B cell (primary cell): ENCODE measurements around the gene UBXN7. TPM values are rescaled to one million over a fixed set of nuclear protein-coding genes. Genes with fewer than 3 reads are reported as not detected.
"Not testable (repeated sequence)": the region's sequence is repeated elsewhere in the genome, so short reads cannot be mapped to it uniquely, and the experiment has no call there.

Experiments
- ATAC-seq: fragments of 200-7000 bp; cut with Tn5 transposase; one replicate; pipeline ENCODE4 v1.10.0; 2021; ENCODE audit warnings: low read depth, mild to moderate bottlenecking, moderate number of reproducible peaks, moderate library complexity
- CTCF ChIA-PET: fragments of 350-600 bp; sonication (Branson Sonifier 250); formaldehyde crosslinking; loops from one replicate; lab custom pipeline; 2021; ENCODE audit warnings: antibody characterized with exemption, inconsistent platforms; lab: Charles Lee
- POLR2A ChIA-PET: fragments of 350-600 bp; sonication (Branson Sonifier 250); formaldehyde crosslinking; loops from one replicate; lab custom pipeline; 2021; ENCODE audit warnings: antibody characterized with exemption; lab: Charles Lee
- DNase-seq: peaks from one replicate; pipeline ENCODE4 v3.0.0; 2013
- H2AFZ ChIP-seq: 2 replicates; pipeline ENCODE4 v1.6.1; 2012; ENCODE audit warnings: mild to moderate bottlenecking, low read depth, low read length; ENCODE audit not compliant: insufficient read depth, poor library complexity, severe bottlenecking
- H3K27ac ChIP-seq, 2 donors: 1 replicate in 1 of 2; 2 replicates in 1 of 2; pipeline ENCODE4 v1.5.1; 2012 to 2013; ENCODE audit warnings: low read length in 2 of 2, mild to moderate bottlenecking in 2 of 2, moderate library complexity in 1 of 2
- H3K27me3 ChIP-seq, 4 experiments: fragments of 200-600 bp in 1 of 4; sonication (generic) in 1 of 4; replicated peaks in 1 of 4; 1 replicate in 2 of 4; 2 replicates in 2 of 4; pipeline versions ENCODE4 v1.6.1 to v1.7.0; 2013 to 2016; ENCODE audit warnings: low read length in 3 of 4, mild to moderate bottlenecking in 2 of 4, mixed read lengths in 1 of 4, moderate library complexity in 1 of 4; ENCODE audit not compliant: insufficient read depth in 4 of 4, control insufficient read depth in 3 of 4; ENCODE audit errors: control extremely low read depth in 1 of 4
- H3K36me3 ChIP-seq, 2 experiments: replicated peaks in 1 of 2; 1 replicate in 1 of 2; 2 replicates in 1 of 2; pipeline versions ENCODE4 v1.6.1 to v1.7.1; 2013; ENCODE audit warnings: low read length in 1 of 2; ENCODE audit not compliant: insufficient read depth in 2 of 2, control insufficient read depth in 1 of 2; ENCODE audit errors: control extremely low read depth in 1 of 2, extremely low read depth in 1 of 2
- H3K4me1 ChIP-seq, 2 donors: fragments of 200-600 bp in 1 of 2; sonication (generic) in 1 of 2; 1 replicate in 1 of 2; 2 replicates in 1 of 2; pipeline versions ENCODE4 v1.5.1 to v1.6.1; 2013 to 2017; ENCODE audit warnings: low read length in 2 of 2; ENCODE audit not compliant: control insufficient read depth in 2 of 2, insufficient read depth in 2 of 2
- H3K4me2 ChIP-seq: replicated peaks from 2 replicates; pipeline ENCODE3; 2012; ENCODE audit warnings: mild to moderate bottlenecking, low read depth, low read length; ENCODE audit not compliant: poor library complexity, severe bottlenecking
- H3K4me3 ChIP-seq, 5 experiments: fragments of 200-600 bp in 1 of 5; sonication (generic) in 1 of 5; 1 replicate in 3 of 5; 2 replicates in 2 of 5; pipeline versions ENCODE4 v1.5.1 to v1.7.0; 2011 to 2016; ENCODE audit warnings: low read length in 4 of 5, mild to moderate bottlenecking in 4 of 5, low read depth in 2 of 5, control low read depth in 1 of 5, moderate library complexity in 1 of 5; ENCODE audit not compliant: insufficient read depth in 1 of 5; ENCODE audit errors: control extremely low read depth in 1 of 5, extremely low read depth in 1 of 5
- H3K79me2 ChIP-seq: fragments of 200-600 bp; sonication (generic); one replicate; pipeline ENCODE4 v1.6.0; 2016; ENCODE audit warnings: low read length; ENCODE audit not compliant: control insufficient read depth, insufficient read depth
- H3K9ac ChIP-seq: fragments of 200-600 bp; sonication (generic); 2 replicates; pipeline ENCODE4 v1.6.1; 2017; ENCODE audit warnings: mild to moderate bottlenecking, low read length, moderate library complexity
- H3K9me3 ChIP-seq, 3 donors: one replicate each; pipeline versions ENCODE4 v1.6.1 to v1.7.1; 2013; ENCODE audit warnings: low read length in 2 of 3; ENCODE audit not compliant: control insufficient read depth in 2 of 3, insufficient read depth in 1 of 3; ENCODE audit errors: control extremely low read depth in 1 of 3
- H4K20me1 ChIP-seq: 2 replicates; pipeline ENCODE4 v1.6.0; 2012; ENCODE audit warnings: mild to moderate bottlenecking, low read length; ENCODE audit not compliant: insufficient read depth, control insufficient read depth, poor library complexity, severe bottlenecking
- H3K27ac Mint-ChIP-seq: one replicate; pipeline ENCODE4 v1.8.0; 2021; ENCODE audit warnings: mixed read lengths
- H3K27me3 Mint-ChIP-seq: one replicate; pipeline ENCODE4 v1.8.0; 2021; ENCODE audit warnings: mixed read lengths
- H3K4me1 Mint-ChIP-seq: one replicate; pipeline ENCODE4 v1.8.0; 2021; ENCODE audit warnings: mixed read lengths
- H3K4me3 Mint-ChIP-seq: one replicate; pipeline ENCODE4 v1.8.0; 2021; ENCODE audit warnings: mixed read lengths
- H3K9me3 Mint-ChIP-seq: one replicate; pipeline ENCODE4 v1.8.0; 2022; ENCODE audit warnings: mixed read lengths; ENCODE audit not compliant: insufficient read depth
- WGBS: methylation state at CpG from one replicate; pipeline ENCODE4 v1.1.5; 2013; ENCODE audit warnings: missing lambda C conversion rate; ENCODE audit not compliant: insufficient coverage; 5-methylcytosine and 5-hydroxymethylcytosine counted together
- intact Hi-C: fragments of 100-400 bp; cut with micrococcal nuclease; formaldehyde crosslinking; loops from one replicate; pipeline ENCODE4 v1.10.0; 2022
- polyA plus RNA-seq: library from polyadenylated mRNA; depleted of rRNA; stranded (reverse); fragments of >200 nt; gene quantifications from 2 replicates; pipeline ENCODE4 v1.2.3, GENCODE V29; 2012
- total RNA-seq, 2 donors: library from RNA; stranded (reverse); fragments of 120-200 nt in 1 of 2; gene quantifications; 1 replicate in 1 of 2; 2 replicates in 1 of 2; pipeline versions ENCODE4 v1.2.3 to v1.2.4, GENCODE V29; 2013 to 2022

Gene UBXN7
- total and polyA plus RNA-seq, 2 donors (not counting 1 experiment from before 2014, with no cell fraction given) = 7.4 to 107 TPM

GRCh38 chr3:196386034-196386433, 46.2 kb downstream of the UBXN7 start:
- ATAC-seq, H3K9ac ChIP-seq, H3K9me3 Mint-ChIP-seq, H2AFZ ChIP-seq, H3K4me1 ChIP-seq, H3K4me3 Mint-ChIP-seq, intact Hi-C loops, H3K4me3 ChIP-seq, H3K27me3 ChIP-seq, H3K27ac Mint-ChIP-seq, H3K9me3 ChIP-seq, H3K27ac ChIP-seq, H3K27me3 Mint-ChIP-seq, CTCF ChIA-PET, H3K4me2 ChIP-seq, DNase-seq: not testable (repeated sequence)
- Histone ChIP-seq H4K20me1 (peaks cover 19% of the 10 kb centered on the region), H3K79me2 (peaks cover 30% of the 10 kb centered on the region), H3K36me3 (peaks cover 8 to 24% of the 10 kb centered on the region in 2 experiments)
- POLR2A ChIA-PET = interaction anchor here (0.6 kb wide), 1 partner anchor 10 kb away, joined by 5 read pairs; no protein-coding TSS in a partner anchor
- peaks cover 16% of the 10 kb centered on the region for H3K4me1 Mint-ChIP-seq
- 100% methylated on average over 4 of the region's 6 CpGs for WGBS

DNA sequence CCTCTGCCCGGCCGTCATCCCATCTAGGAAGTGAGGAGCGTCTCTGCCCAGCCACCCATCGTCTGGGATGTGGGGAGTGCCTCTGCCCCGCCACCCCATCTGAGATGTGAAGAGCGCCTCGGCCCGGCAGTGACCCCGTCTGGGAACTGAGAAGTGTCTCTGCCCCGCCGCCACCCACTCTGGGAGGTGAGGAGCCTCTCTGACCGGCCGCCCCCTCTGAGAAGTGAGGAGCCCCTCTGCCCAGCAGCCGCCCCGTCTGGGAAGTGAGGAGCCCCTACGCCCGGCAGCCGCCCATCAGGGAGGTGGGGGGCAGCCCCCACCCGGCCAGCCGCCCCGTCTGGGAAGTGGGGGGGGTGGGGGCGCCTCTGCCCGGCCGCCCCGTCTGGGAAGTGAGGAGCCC, 46.8 kb downstream of the UBXN7 start:
- CTCF ChIA-PET, intact Hi-C loops: not testable (repeated sequence)

More for the DNA sequence above, 46.8 kb downstream of the UBXN7 start:
- H3K27me3 ChIP-seq, H3K4me3 ChIP-seq, H3K9me3 Mint-ChIP-seq, H3K9ac ChIP-seq, H2AFZ ChIP-seq, POLR2A ChIA-PET, DNase-seq, H3K4me1 ChIP-seq, H3K9me3 ChIP-seq, H3K4me2 ChIP-seq, H3K27ac ChIP-seq, ATAC-seq, H3K27ac Mint-ChIP-seq, H3K27me3 Mint-ChIP-seq, H3K4me3 Mint-ChIP-seq: not testable (repeated sequence)
- peaks cover 32% of the 10 kb centered on the region for H3K79me2 ChIP-seq
- H3K4me1 Mint-ChIP-seq = peaks cover 16% of the 10 kb centered on the region
- WGBS = 96% methylated on average over 25 of the region's 25 CpGs
- peaks cover 6 to 19% of the 10 kb centered on the region in 2 experiments for H3K36me3 ChIP-seq
- H4K20me1 ChIP-seq = peaks cover 24% of the 10 kb centered on the region
